ENCODE results near the gene SERPINE3.

Gene SERPINE3

GRCh38 chr13:51396352-51396751, 56.9 kb downstream of the SERPINE3 start:
- DNase-seq (ENCODE audit: extremely low spot score), result no peak
- ChIA-PET CTCF (no interaction called here), POLR2A (no interaction called here)
- TF ChIP-seq ELF4 (IDR thresholded peaks at IDR 0.05) (no peak), LEF1 (IDR thresholded peaks at IDR 0.05; ENCODE audit: borderline replicate concordance) (no peak), BHLHE40 (IDR thresholded peaks at IDR 0.05; ENCODE audit: borderline replicate concordance) (no peak), HDGF (IDR thresholded peaks at IDR 0.05; ENCODE audit: borderline replicate concordance) (no peak), SP1 (IDR thresholded peaks at IDR 0.05) (no peak), ARNT (IDR thresholded peaks at IDR 0.05) (no peak), FOXA1 (IDR thresholded peaks at IDR 0.05) (no peak), FOXK2 (IDR thresholded peaks at IDR 0.05) (no peak), TARDBP (IDR thresholded peaks at IDR 0.05) (no peak), PKNOX1 (IDR thresholded peaks at IDR 0.05) (no peak), ZNF384 (IDR thresholded peaks at IDR 0.05) (no peak), SUZ12 (IDR thresholded peaks at IDR 0.05) (no peak), NFRKB (IDR thresholded peaks at IDR 0.05) (no peak), L3MBTL2 (conservative IDR thresholded peaks at IDR 0.05) (no peak), CTBP1 (IDR thresholded peaks at IDR 0.05; ENCODE audit: borderline replicate concordance) (no peak), FOXM1 (IDR thresholded peaks at IDR 0.05; ENCODE audit: borderline replicate concordance) (no peak)

GRCh38 chr13:51397262-51397941, 57.9 kb downstream of the SERPINE3 start:
- POLR2A ChIA-PET, result no interaction called here
- CTCF ChIA-PET, result no interaction called here
- peak; percentile 6 for DNase-seq (ENCODE audit: extremely low spot score)
- TF ChIP-seq LEF1 (IDR thresholded peaks at IDR 0.05; ENCODE audit: borderline replicate concordance) (no peak), NFRKB (IDR thresholded peaks at IDR 0.05) (no peak), SUZ12 (IDR thresholded peaks at IDR 0.05) (no peak), ARNT (IDR thresholded peaks at IDR 0.05) (no peak), ZNF384 (IDR thresholded peaks at IDR 0.05) (no peak), HDGF (IDR thresholded peaks at IDR 0.05; ENCODE audit: borderline replicate concordance) (no peak), FOXM1 (IDR thresholded peaks at IDR 0.05; ENCODE audit: borderline replicate concordance) (no peak)

- DNase-seq (ENCODE audit: extremely low spot score), result no peak
- CTCF ChIA-PET, result no interaction called here
- TF ChIP-seq CTBP1 (IDR thresholded peaks at IDR 0.05; ENCODE audit: borderline replicate concordance) (no peak), SUZ12 (IDR thresholded peaks at IDR 0.05) (no peak), ZNF384 (IDR thresholded peaks at IDR 0.05) (no peak), ELF4 (IDR thresholded peaks at IDR 0.05) (no peak), ARNT (IDR thresholded peaks at IDR 0.05) (no peak), HDGF (IDR thresholded peaks at IDR 0.05; ENCODE audit: borderline replicate concordance) (no peak), SP1 (IDR thresholded peaks at IDR 0.05) (no peak), LEF1 (IDR thresholded peaks at IDR 0.05; ENCODE audit: borderline replicate concordance) (no peak), TARDBP (IDR thresholded peaks at IDR 0.05) (no peak), PKNOX1 (IDR thresholded peaks at IDR 0.05) (no peak), FOXA1 (IDR thresholded peaks at IDR 0.05) (no peak), FOXK2 (IDR thresholded peaks at IDR 0.05) (no peak), FOXM1 (IDR thresholded peaks at IDR 0.05; ENCODE audit: borderline replicate concordance) (no peak), L3MBTL2 (conservative IDR thresholded peaks at IDR 0.05) (no peak), NFRKB (IDR thresholded peaks at IDR 0.05) (no peak), BHLHE40 (IDR thresholded peaks at IDR 0.05; ENCODE audit: borderline replicate concordance) (no peak)
- POLR2A ChIA-PET, result no interaction called here
Observed at GRCh38 chr13:51405176-51405575, 65.7 kb downstream of the SERPINE3 start.

- POLR2A ChIA-PET, result no interaction called here
- TF ChIP-seq SP1 (IDR thresholded peaks at IDR 0.05) (no peak), LEF1 (IDR thresholded peaks at IDR 0.05; ENCODE audit: borderline replicate concordance) (no peak), FOXM1 (IDR thresholded peaks at IDR 0.05; ENCODE audit: borderline replicate concordance) (no peak), ELF4 (IDR thresholded peaks at IDR 0.05) (no peak)
- DNase-seq (ENCODE audit: extremely low spot score), result no peak
- CTCF ChIA-PET, result no interaction called here
Observed at GRCh38 chr13:51412431-51412830, 72.9 kb downstream of the SERPINE3 start.
